ENCODE data around the gene HTRA3.

The HTRA3 gene

GRCh38 chr4:8222609-8223388 lies 46.8 kb upstream of the HTRA3 start:
- Histone ChIP-seq H2AFZ (no peak overlapping the region), H3K36me3 (ENCODE audit: control insufficient read depth, insufficient read depth, low read length) (no peaks in the 10 kb centered on the region), H3K27ac (no peak overlapping the region), H3K27me3 (ENCODE audit: control insufficient read depth, insufficient read depth, low read length) (no peaks in the 10 kb centered on the region), H3K4me2 (ENCODE audit: low read length) (no peak overlapping the region), H3K4me3 (ENCODE audit: low read depth, low read length) (no peak overlapping the region), H3K4me1 (peaks cover 4% of the 10 kb centered on the region), H3K9ac (no peak overlapping the region), H3K9me3 (ENCODE audit: control insufficient read depth, low read length) (no peaks in the 10 kb centered on the region), H3K79me2 (no peaks in the 10 kb centered on the region)
- TF ChIP-seq CTCF (IDR thresholded peaks at IDR 0.05), result no peak

- TF ChIP-seq CTCF (IDR thresholded peaks at IDR 0.05), result no peak
- H2AFZ ChIP-seq, result no peak overlapping the region
- peaks cover 4% of the 10 kb centered on the region for H3K4me1 ChIP-seq
- H3K27me3 ChIP-seq (ENCODE audit: control insufficient read depth, insufficient read depth, low read length), result no peaks in the 10 kb centered on the region
- H3K79me2 ChIP-seq, result no peaks in the 10 kb centered on the region
- no peak overlapping the region for H3K4me2 ChIP-seq (ENCODE audit: low read length)
- no peaks in the 10 kb centered on the region for H3K36me3 ChIP-seq (ENCODE audit: control insufficient read depth, insufficient read depth, low read length)
- no peak overlapping the region for H3K27ac ChIP-seq
- H3K9ac ChIP-seq, result no peak overlapping the region
- no peaks in the 10 kb centered on the region for H3K9me3 ChIP-seq (ENCODE audit: control insufficient read depth, low read length)
- H3K4me3 ChIP-seq (ENCODE audit: low read depth, low read length), result no peak overlapping the region
Measured at GRCh38 chr4:8224267-8224974, 45.1 kb upstream of the HTRA3 start.

- Histone ChIP-seq H3K9ac (no peak overlapping the region), H3K4me1 (peaks cover 4% of the 10 kb centered on the region), H3K27me3 (ENCODE audit: control insufficient read depth, insufficient read depth, low read length) (no peaks in the 10 kb centered on the region), H3K9me3 (ENCODE audit: control insufficient read depth, low read length) (no peaks in the 10 kb centered on the region), H3K36me3 (ENCODE audit: control insufficient read depth, insufficient read depth, low read length) (no peaks in the 10 kb centered on the region), H3K4me3 (ENCODE audit: low read depth, low read length) (no peak overlapping the region), H2AFZ (no peak overlapping the region), H3K27ac (no peak overlapping the region), H3K4me2 (ENCODE audit: low read length) (no peak overlapping the region), H3K79me2 (no peaks in the 10 kb centered on the region)
- no peak for TF ChIP-seq CTCF (IDR thresholded peaks at IDR 0.05)
Measured at GRCh38 chr4:8224975-8225625, 44.5 kb upstream of the HTRA3 start.

- TF ChIP-seq CTCF (IDR thresholded peaks at IDR 0.05), result no peak
- Histone ChIP-seq H3K4me2 (ENCODE audit: low read length) (no peak overlapping the region), H3K4me3 (ENCODE audit: low read depth, low read length) (no peak overlapping the region), H3K36me3 (ENCODE audit: control insufficient read depth, insufficient read depth, low read length) (no peaks in the 10 kb centered on the region), H3K79me2 (no peaks in the 10 kb centered on the region), H3K27ac (no peak overlapping the region), H2AFZ (no peak overlapping the region), H3K4me1 (peaks cover 4% of the 10 kb centered on the region), H3K9ac (no peak overlapping the region), H3K27me3 (ENCODE audit: control insufficient read depth, insufficient read depth, low read length) (no peaks in the 10 kb centered on the region), H3K9me3 (ENCODE audit: control insufficient read depth, low read length) (no peaks in the 10 kb centered on the region)
Measured at GRCh38 chr4:8225706-8226443, 43.7 kb upstream of the HTRA3 start.

All from parathyroid adenoma (tissue), 2 donors.